IPS-18a (cell line): ENCODE measurements around the gene AGPAT2.

Source experiments
- H3K27ac ChIP-seq: one replicate; pipeline ENCODE4 v1.5.1; 2013; ENCODE audit warnings: low read length
- H3K27me3 ChIP-seq: one replicate; pipeline ENCODE4 v1.6.1; 2013; ENCODE audit warnings: mild to moderate bottlenecking, low read length; ENCODE audit not compliant: control insufficient read depth, insufficient read depth
- H3K36me3 ChIP-seq: one replicate; pipeline ENCODE4 v1.6.1; 2013; ENCODE audit warnings: low read depth, low read length; ENCODE audit not compliant: control insufficient read depth
- H3K4me1 ChIP-seq: one replicate; pipeline ENCODE4 v1.6.1; 2013; ENCODE audit warnings: low read depth, low read length; ENCODE audit not compliant: control insufficient read depth
- H3K4me3 ChIP-seq: one replicate; pipeline ENCODE4 v1.5.1; 2013; ENCODE audit warnings: low read length
- H3K9ac ChIP-seq: one replicate; pipeline ENCODE4 v1.6.1; 2013; ENCODE audit warnings: mild to moderate bottlenecking, low read length, moderate library complexity
- H3K9me3 ChIP-seq: one replicate; pipeline ENCODE4 v1.6.1; 2013; ENCODE audit warnings: low read depth, low read length; ENCODE audit not compliant: control insufficient read depth

AGPAT2 gene

GRCh38 chr9:136686794-136687711 lies at the start of gene AGPAT2:
TSS of gene AGPAT2 (minus strand) at chr9:136687457. CDS start at chr9:136687357, 100 bp downstream.
- Histone ChIP-seq H3K9ac (no peak within 1 kb of the TSS), H3K9me3 (no peaks in the 10 kb centered on the region), H3K27me3 (peaks cover 15% of the 10 kb centered on the region), H3K4me1 (peaks cover 7% of the 10 kb centered on the region), H3K36me3 (no peaks in the 10 kb centered on the region), H3K27ac (no peak within 1 kb of the TSS), H3K4me3 (peak within 1 kb of the TSS; percentile 59)

DNA sequence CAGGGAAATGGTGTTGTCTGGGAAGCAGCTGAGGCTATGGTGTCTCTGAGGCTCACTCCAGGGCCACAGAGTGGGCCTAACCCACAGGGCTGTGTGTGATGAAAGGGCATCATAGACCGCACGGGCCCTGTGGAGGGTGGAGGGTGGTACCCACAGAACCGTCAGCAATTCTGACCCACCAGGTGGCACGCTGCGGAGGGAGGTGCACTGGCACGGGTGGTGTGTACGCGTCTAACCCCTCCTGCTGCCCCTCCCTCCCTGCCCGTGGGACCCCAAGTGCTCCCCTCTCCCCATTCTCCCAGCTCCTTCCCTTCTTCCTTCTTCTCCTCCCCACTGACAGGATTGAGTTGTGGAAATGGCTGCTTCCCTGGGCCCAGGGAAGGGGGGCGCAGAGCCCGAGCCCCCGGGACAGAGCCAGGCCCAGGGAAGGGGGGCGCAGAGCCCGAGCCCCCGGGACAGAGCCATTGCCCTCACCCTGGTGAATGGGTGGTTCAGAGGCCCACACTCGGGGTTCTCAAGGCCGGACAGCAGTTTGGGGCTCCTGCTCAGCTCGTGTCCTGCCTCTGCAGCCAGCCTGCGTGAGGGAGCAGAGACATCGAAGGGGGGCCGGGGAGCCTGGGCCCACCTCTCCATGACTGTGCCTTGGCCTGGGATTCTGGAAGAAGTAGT lies 48.7 kb upstream of the AGPAT2 start:
- Histone ChIP-seq H3K27ac (no peak overlapping the region), H3K9ac (no peak overlapping the region), H3K36me3 (no peaks in the 10 kb centered on the region), H3K27me3 (no peaks in the 10 kb centered on the region), H3K4me1 (no peaks in the 10 kb centered on the region), H3K9me3 (no peaks in the 10 kb centered on the region), H3K4me3 (no peak overlapping the region)

- Histone ChIP-seq H3K27ac (no peak overlapping the region), H3K4me3 (no peak overlapping the region), H3K9me3 (no peaks in the 10 kb centered on the region), H3K36me3 (no peaks in the 10 kb centered on the region), H3K27me3 (no peaks in the 10 kb centered on the region), H3K9ac (no peak overlapping the region), H3K4me1 (no peaks in the 10 kb centered on the region)
Measured at GRCh38 chr9:136734837-136735496, 47.7 kb upstream of the AGPAT2 start.

DNA sequence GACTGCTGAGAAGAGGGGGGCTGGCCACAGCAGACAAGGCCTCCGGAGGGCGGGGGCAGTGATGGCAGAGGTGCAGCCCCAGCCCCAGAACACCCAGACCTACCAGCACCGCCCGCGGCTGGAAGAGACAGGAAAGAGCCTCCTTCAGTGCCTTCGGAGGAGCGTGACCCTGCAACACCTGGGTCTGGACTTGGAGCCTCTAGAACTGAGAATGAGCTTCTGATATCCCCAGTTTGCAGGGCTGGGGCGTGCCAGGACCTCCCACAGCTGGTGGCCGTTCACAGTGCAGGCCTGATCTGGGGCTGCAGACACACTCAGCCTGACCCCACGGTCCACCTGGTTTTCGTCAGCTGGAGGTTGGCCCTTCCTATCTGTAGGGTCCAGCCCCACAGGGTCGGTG lies 46.4 kb upstream of the AGPAT2 start:
- no peaks in the 10 kb centered on the region for H3K4me1 ChIP-seq
- H3K9ac ChIP-seq, result no peak overlapping the region
- H3K36me3 ChIP-seq, result no peaks in the 10 kb centered on the region
- H3K9me3 ChIP-seq, result no peaks in the 10 kb centered on the region
- H3K27ac ChIP-seq, result no peak overlapping the region
- H3K4me3 ChIP-seq, result no peak overlapping the region
- H3K27me3 ChIP-seq, result peaks cover 11% of the 10 kb centered on the region

- H3K4me1 ChIP-seq, result no peaks in the 10 kb centered on the region
- no peak overlapping the region for H3K27ac ChIP-seq
- no peak overlapping the region for H3K4me3 ChIP-seq
- H3K9me3 ChIP-seq, result no peaks in the 10 kb centered on the region
- no peaks in the 10 kb centered on the region for H3K36me3 ChIP-seq
- H3K27me3 ChIP-seq, result peaks cover 11% of the 10 kb centered on the region
- H3K9ac ChIP-seq, result no peak overlapping the region
Measured at GRCh38 chr9:136732444-136733178, 45.4 kb upstream of the AGPAT2 start.

- Histone ChIP-seq H3K4me3 (no peak overlapping the region), H3K4me1 (peaks cover 11% of the 10 kb centered on the region), H3K27ac (no peak overlapping the region), H3K9ac (no peak overlapping the region), H3K9me3 (no peaks in the 10 kb centered on the region), H3K27me3 (peaks cover 11% of the 10 kb centered on the region), H3K36me3 (peaks cover 14% of the 10 kb centered on the region)
Measured at GRCh38 chr9:136729926-136730325, 42.7 kb upstream of the AGPAT2 start.

DNA sequence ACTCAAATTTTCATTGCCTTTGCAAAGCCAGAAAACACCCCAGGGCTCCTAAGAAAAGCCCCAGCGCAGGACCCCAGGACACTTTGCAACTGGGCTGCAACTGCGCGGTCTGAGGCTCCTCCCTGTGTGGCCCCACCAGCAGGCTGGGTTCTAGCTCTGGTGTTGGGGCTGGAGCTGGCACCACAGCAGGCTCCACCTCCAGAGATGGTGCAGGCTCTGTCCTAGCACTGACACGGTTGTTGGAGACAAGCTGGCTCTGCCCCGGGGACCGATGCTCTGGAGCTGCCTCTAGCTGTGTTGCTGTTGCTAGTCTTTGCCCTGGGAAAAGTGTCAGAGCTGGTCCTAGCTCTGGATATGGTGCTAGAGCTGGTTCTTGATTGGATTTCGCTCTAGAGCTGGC lies 41.9 kb upstream of the AGPAT2 start:
- H3K9me3 ChIP-seq, result no peaks in the 10 kb centered on the region
- peak overlapping the region; percentile 94 for H3K4me3 ChIP-seq
- H3K4me1 ChIP-seq, result peaks cover 11% of the 10 kb centered on the region
- peaks cover 22% of the 10 kb centered on the region for H3K36me3 ChIP-seq
- peak overlapping the region; percentile 58 for H3K9ac ChIP-seq
- H3K27me3 ChIP-seq, result peaks cover 11% of the 10 kb centered on the region
- H3K27ac ChIP-seq, result no peak overlapping the region

GRCh38 chr9:136728548-136729123 lies 41.4 kb upstream of the AGPAT2 start:
- peaks cover 11% of the 10 kb centered on the region for H3K4me1 ChIP-seq
- peaks cover 27% of the 10 kb centered on the region for H3K36me3 ChIP-seq
- no peak overlapping the region for H3K27ac ChIP-seq
- H3K9ac ChIP-seq, result peak overlapping the region; percentile 58
- peaks cover 11% of the 10 kb centered on the region for H3K27me3 ChIP-seq
- H3K4me3 ChIP-seq, result peak overlapping the region; percentile 94
- no peaks in the 10 kb centered on the region for H3K9me3 ChIP-seq

DNA sequence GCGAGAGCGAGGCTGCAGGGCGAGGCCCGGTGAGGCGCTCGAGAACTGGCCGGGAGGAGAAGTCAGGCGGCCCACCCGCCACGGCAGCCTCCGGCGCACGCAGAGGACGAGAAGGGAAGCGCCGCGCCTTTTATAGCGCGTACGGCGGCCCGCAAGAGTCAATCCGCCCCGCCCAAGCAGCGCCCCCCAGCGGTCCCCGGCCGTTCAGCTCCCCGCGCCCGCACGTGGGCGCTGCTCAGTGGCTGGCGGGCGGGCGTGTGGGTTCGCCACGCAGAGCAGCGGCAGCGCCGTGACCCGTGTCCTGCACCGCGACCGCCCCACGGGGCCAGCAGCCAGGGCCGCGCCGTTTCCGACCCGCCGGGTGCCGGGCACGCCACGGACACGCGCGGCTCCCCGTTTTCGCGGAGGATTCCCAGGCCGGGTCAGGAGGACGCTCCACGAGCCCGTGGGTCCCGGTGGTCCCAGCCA lies 40.9 kb upstream of the AGPAT2 start:
- Histone ChIP-seq H3K36me3 (peaks cover 28% of the 10 kb centered on the region), H3K4me3 (peak overlapping the region; percentile 94), H3K4me1 (peaks cover 11% of the 10 kb centered on the region), H3K27me3 (peaks cover 11% of the 10 kb centered on the region), H3K9me3 (no peaks in the 10 kb centered on the region), H3K9ac (peak overlapping the region; percentile 91), H3K27ac (no peak overlapping the region)

DNA sequence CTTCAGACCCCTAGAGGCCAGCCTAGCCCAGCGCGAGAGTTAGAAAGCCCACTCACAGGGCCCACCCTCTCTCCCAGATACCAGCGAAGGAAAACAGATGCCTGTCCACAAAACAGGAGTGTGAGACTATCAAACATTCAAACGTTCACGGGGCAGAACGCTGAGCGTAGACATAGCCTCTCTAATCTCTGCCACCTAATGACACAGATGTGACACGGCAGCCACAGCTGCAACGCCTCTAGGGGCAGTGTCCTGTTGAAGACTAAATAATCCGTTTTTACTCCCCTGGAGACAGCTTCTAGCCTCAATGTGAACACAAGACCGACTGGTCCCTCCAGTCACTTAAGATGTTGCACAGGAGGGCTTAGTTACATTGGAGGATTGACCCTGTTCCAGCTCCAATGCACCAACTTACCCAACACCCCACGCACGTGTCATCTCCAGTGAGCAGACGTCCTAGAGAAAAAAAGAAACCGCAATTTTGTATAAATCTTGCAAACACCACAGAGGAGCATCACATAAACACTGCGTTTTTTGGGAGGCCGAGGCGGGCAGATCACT lies 39.5 kb upstream of the AGPAT2 start:
- Histone ChIP-seq H3K9ac (peak overlapping the region; percentile 91), H3K27ac (no peak overlapping the region), H3K36me3 (peaks cover 28% of the 10 kb centered on the region)

More for the DNA sequence above, 39.5 kb upstream of the AGPAT2 start:
- Histone ChIP-seq H3K9me3 (no peaks in the 10 kb centered on the region), H3K4me1 (peaks cover 11% of the 10 kb centered on the region), H3K4me3 (peak overlapping the region; percentile 94), H3K27me3 (peaks cover 11% of the 10 kb centered on the region)
